ENCODE results near the gene NEK10. TPM values are rescaled to one million over a fixed set of nuclear protein-coding genes. Genes with fewer than 3 reads are reported as not detected.

Gene NEK10
- total and polyA plus RNA-seq, 2 of the 13 experiments (the other 11 are each of a cell fraction or from before 2014, with no cell fraction given), result 2.8 to 14.2 TPM

- no peak for FAIRE-seq
- ATAC-seq, result no peak
- H3K27me3 ChIP-seq (ENCODE audit: control insufficient read depth in 1 of 2, insufficient read depth in 2 of 2, low read length in 2 of 2), result peaks cover 0 to 4% of the 10 kb centered on the region in 2 experiments; a peak in 1 of 5 replicates
- no peak for DNase-seq (ENCODE audit: low spot score)
- H3K9ac ChIP-seq (ENCODE audit: insufficient read depth, low read depth, low read length), result no peak overlapping the region
- H3K36me3 ChIP-seq (replicated peaks in 1 of 2; ENCODE audit: control insufficient read depth in 1 of 2, insufficient read depth in 2 of 2, low read length in 2 of 2), result no peaks in the 10 kb centered on the region
- no peaks in the 10 kb centered on the region for H4K20me1 ChIP-seq (ENCODE audit: insufficient read depth, low read length)
- TF ChIP-seq HMGA1 (CRISPR knock-in tag; conservative IDR thresholded peaks at IDR 0.05) (no peak), SAP130 (CRISPR knock-in tag; IDR thresholded peaks at IDR 0.05; ENCODE audit: low read depth) (no peak)
- peaks cover 16% of the 10 kb centered on the region for H3K4me1 ChIP-seq (ENCODE audit: insufficient read depth, low read length)
- POLR2A ChIA-PET, result no interaction called here
- H3K4me2 ChIP-seq (ENCODE audit: low read depth, low read length), result no peak overlapping the region
- H3K79me2 ChIP-seq (ENCODE audit: insufficient read depth, low read length), result no peaks in the 10 kb centered on the region
- no peaks in the 10 kb centered on the region for H3K9me3 ChIP-seq (ENCODE audit: low read length)
- 10% methylated on average over 8 of the region's 8 CpGs for WGBS (ENCODE audit: low lambda C conversion rate)
- in situ Hi-C loops (cut with HindIII; ENCODE audit: extremely low pct_ligation_motif_present, low pct_unique_long_range_greater_than_20kb), result no loop called here
- no peak overlapping the region for H3K27ac ChIP-seq (ENCODE audit: extremely low read length, insufficient read depth, low read length)
- H3K4me3 ChIP-seq (replicated peaks in 1 of 3; ENCODE audit: insufficient read depth in 1 of 3, low read depth in 2 of 3, low read length in 3 of 3), result no peak overlapping the region
- peak overlapping the region; percentile 19 for H2AFZ ChIP-seq (ENCODE audit: low read length)
- BruUV-seq (replicated peaks), result no TSS peak
- intact Hi-C loops (cut with micrococcal nuclease; ENCODE audit: unreplicated experiment), result no loop called here
- CTCF ChIA-PET (ENCODE audit: low intra/inter-chr PET ratio, low total read pairs), result no interaction called here
Observed at GRCh38 chr3:27072810-27073651, 296.2 kb downstream of the NEK10 start.

GRCh38 chr3:27060336-27060735 lies 308.8 kb downstream of the NEK10 start:
- H3K79me2 ChIP-seq (ENCODE audit: insufficient read depth, low read length), result no peaks in the 10 kb centered on the region
- ATAC-seq (no peak), DNase-seq (ENCODE audit: low spot score) (no peak), FAIRE-seq (no peak)
- intact Hi-C loops (cut with micrococcal nuclease; ENCODE audit: unreplicated experiment) (no loop called here), in situ Hi-C loops (cut with HindIII; ENCODE audit: extremely low pct_ligation_motif_present, low pct_unique_long_range_greater_than_20kb) (no loop called here)
- H3K27me3 ChIP-seq (ENCODE audit: control insufficient read depth in 1 of 2, insufficient read depth in 2 of 2, low read length in 2 of 2), result no peaks in the 10 kb centered on the region
- H2AFZ ChIP-seq (ENCODE audit: low read length), result no peak overlapping the region
- no peaks in the 10 kb centered on the region for H3K36me3 ChIP-seq (replicated peaks in 1 of 2; ENCODE audit: control insufficient read depth in 1 of 2, insufficient read depth in 2 of 2, low read length in 2 of 2)
- TF ChIP-seq TAF1 (CRISPR knock-in tag; IDR thresholded peaks at IDR 0.05) (no peak), SP1 (IDR thresholded peaks at IDR 0.05) (no peak), SP1 (CRISPR knock-in tag; IDR thresholded peaks at IDR 0.05) (no peak), RXRA (CRISPR knock-in tag; IDR thresholded peaks at IDR 0.05) (no peak), NCOA2 (CRISPR knock-in tag; IDR thresholded peaks at IDR 0.05) (no peak), ZNF616 (CRISPR knock-in tag; IDR thresholded peaks at IDR 0.05; ENCODE audit: low read depth) (no peak), MXD4 (CRISPR knock-in tag; IDR thresholded peaks at IDR 0.05) (no peak), NFYC (CRISPR knock-in tag; IDR thresholded peaks at IDR 0.05) (no peak), ZFP90 (CRISPR knock-in tag; IDR thresholded peaks at IDR 0.05; ENCODE audit: borderline replicate concordance) (no peak), ZNF607 (CRISPR knock-in tag; IDR thresholded peaks at IDR 0.05; ENCODE audit: borderline replicate concordance) (no peak), RFXANK (CRISPR knock-in tag; IDR thresholded peaks at IDR 0.05) (no peak), ZNF558 (CRISPR knock-in tag; IDR thresholded peaks at IDR 0.05; ENCODE audit: borderline replicate concordance) (no peak), CREM (IDR thresholded peaks at IDR 0.05) (no peak), CREM (CRISPR knock-in tag; IDR thresholded peaks at IDR 0.05) (no peak), EHMT2 (IDR thresholded peaks at IDR 0.05; ENCODE audit: borderline replicate concordance, low read depth, low read length) (no peak), MAFF (IDR thresholded peaks at IDR 0.05; ENCODE audit: low read depth, low read length) (no peak)
- no peak overlapping the region for H3K4me3 ChIP-seq (replicated peaks in 1 of 3; ENCODE audit: insufficient read depth in 1 of 3, low read depth in 2 of 3, low read length in 3 of 3)
- H3K27ac ChIP-seq (ENCODE audit: extremely low read length, insufficient read depth, low read length), result no peak overlapping the region
- no peaks in the 10 kb centered on the region for H3K9me3 ChIP-seq (ENCODE audit: low read length)
- H3K9ac ChIP-seq (ENCODE audit: insufficient read depth, low read depth, low read length), result no peak overlapping the region
- H3K4me2 ChIP-seq (ENCODE audit: low read depth, low read length), result no peak overlapping the region
- H3K4me1 ChIP-seq (ENCODE audit: insufficient read depth, low read length), result no peaks in the 10 kb centered on the region
- POLR2A ChIA-PET, result no interaction called here
- BruUV-seq (replicated peaks), result no TSS peak
- CTCF ChIA-PET (ENCODE audit: low intra/inter-chr PET ratio, low total read pairs), result no interaction called here
- H4K20me1 ChIP-seq (ENCODE audit: insufficient read depth, low read length), result no peaks in the 10 kb centered on the region
- 1% methylated on average over 2 of the region's 2 CpGs for WGBS (ENCODE audit: low lambda C conversion rate)

Measured in HepG2 (cell line).